Naive thymus-derived CD4-positive, alpha-beta T cell (primary cell): ENCODE data around the gene VANGL1. TPM values are rescaled to one million over a fixed set of nuclear protein-coding genes. Genes with fewer than 3 reads are reported as not detected.

Source experiments
- ATAC-seq: fragments of 150-1000 bp; cut with Tn5 transposase; 2 replicates; pipeline ENCODE4 v1.10.0; 2021; ENCODE audit warnings: mild to moderate bottlenecking, moderate library complexity
- CTCF ChIA-PET: fragments of 350-600 bp; sonication (Branson Sonifier 250); formaldehyde crosslinking; loops from one replicate; lab custom pipeline; 2021; ENCODE audit warnings: antibody characterized with exemption; lab: Charles Lee
- POLR2A ChIA-PET: fragments of 350-600 bp; sonication (Branson Sonifier 250); formaldehyde crosslinking; loops from one replicate; lab custom pipeline; 2021; ENCODE audit warnings: antibody characterized with exemption, inconsistent platforms; lab: Charles Lee
- DNase-seq, 9 donors: peaks; one replicate each; pipeline versions ENCODE4 v3.0.0 to v3.0.0-alpha.2; 2020 to 2022; ENCODE audit warnings: mixed read lengths in 1 of 9
- H3K27ac ChIP-seq: one replicate; pipeline ENCODE4 v1.7.0; 2013; ENCODE audit warnings: mild to moderate bottlenecking, low read depth, low read length, moderate library complexity
- H3K27me3 ChIP-seq, 2 donors: one replicate each; pipeline ENCODE4 v1.7.0; 2013; ENCODE audit warnings: low read length in 2 of 2, mild to moderate bottlenecking in 2 of 2, moderate library complexity in 2 of 2; ENCODE audit not compliant: control insufficient read depth in 2 of 2, insufficient read depth in 2 of 2
- H3K36me3 ChIP-seq, 3 experiments: 1 replicate in 2 of 3; 2 replicates in 1 of 3; pipeline ENCODE4 v1.7.0; 2013; ENCODE audit warnings: low read length in 3 of 3, mild to moderate bottlenecking in 3 of 3, moderate library complexity in 1 of 3; ENCODE audit not compliant: insufficient read depth in 3 of 3, control insufficient read depth in 2 of 3
- H3K4me1 ChIP-seq, 2 donors: one replicate each; pipeline ENCODE4 v1.7.0; 2013; ENCODE audit warnings: low read length in 2 of 2, mild to moderate bottlenecking in 2 of 2, moderate library complexity in 1 of 2; ENCODE audit not compliant: control insufficient read depth in 2 of 2, insufficient read depth in 2 of 2
- H3K4me3 ChIP-seq: 2 replicates; pipeline ENCODE4 v1.7.0; 2013; ENCODE audit warnings: mild to moderate bottlenecking, low read length
- H3K9me3 ChIP-seq, 3 experiments: 1 replicate in 2 of 3; 2 replicates in 1 of 3; pipeline ENCODE4 v1.7.0; 2013; ENCODE audit warnings: low read length in 3 of 3; ENCODE audit not compliant: control insufficient read depth in 2 of 3
- H3K27ac Mint-ChIP-seq, 9 donors: one replicate each; pipeline ENCODE4 v1.8.0; 2020 to 2022; ENCODE audit warnings: mixed read lengths in 9 of 9, mild to moderate bottlenecking in 8 of 9, moderate library complexity in 5 of 9, inconsistent platforms in 2 of 9
- H3K27me3 Mint-ChIP-seq, 5 donors: one replicate each; pipeline ENCODE4 v1.8.0; 2021 to 2022; ENCODE audit warnings: mixed read lengths in 5 of 5, mild to moderate bottlenecking in 1 of 5
- H3K36me3 Mint-ChIP-seq, 5 donors: one replicate each; pipeline ENCODE4 v1.8.0; 2020 to 2022; ENCODE audit warnings: mixed read lengths in 5 of 5, mild to moderate bottlenecking in 3 of 5, inconsistent platforms in 1 of 5
- H3K4me1 Mint-ChIP-seq, 7 donors: one replicate each; pipeline ENCODE4 v1.8.0; 2020 to 2022; ENCODE audit warnings: mixed read lengths in 7 of 7, mild to moderate bottlenecking in 3 of 7, inconsistent platforms in 1 of 7
- H3K4me3 Mint-ChIP-seq, 10 donors: one replicate each; pipeline ENCODE4 v1.8.0; 2020 to 2022; ENCODE audit warnings: mild to moderate bottlenecking in 10 of 10, mixed read lengths in 10 of 10, moderate library complexity in 6 of 10, inconsistent platforms in 2 of 10
- H3K9me3 Mint-ChIP-seq, 11 donors: one replicate each; pipeline ENCODE4 v1.8.0; 2020 to 2022; ENCODE audit warnings: mixed read lengths in 11 of 11, mild to moderate bottlenecking in 4 of 11, inconsistent platforms in 1 of 11, moderate library complexity in 1 of 11
- intact Hi-C, 2 donors: fragments of 100-400 bp; cut with micrococcal nuclease; formaldehyde crosslinking; loops; one replicate each; pipeline ENCODE4 v1.15.1; 2023
- polyA plus RNA-seq, 2 donors: library from polyadenylated mRNA; unstranded; fragments of 300-500 nt; fragmentation: Illumina TruSeq; gene quantifications; one replicate each; pipeline ENCODE4 v1.2.3, GENCODE V29; 2021
- total RNA-seq, 6 experiments: library from RNA in 5 of 6; stranded (reverse) in 5 of 6; gene quantifications; 1 replicate in 5 of 6; 2 replicates in 1 of 6; pipeline ENCODE4 v1.2.3 and lab custom pipeline; 2021 to 2026

The VANGL1 gene
- total and polyA plus RNA-seq, 7 experiments from 2014 or later = 0.54 to 13.3 (median 1.5) TPM

- Mint-ChIP-seq H3K9me3 (no peaks in the 10 kb centered on the region), H3K27ac (no peak overlapping the region), H3K27me3 (peaks cover 9 to 28% (median 21%) of the 10 kb centered on the region in 5 donors), H3K4me1 (no peaks in the 10 kb centered on the region), H3K4me3 (no peak overlapping the region), H3K36me3 (no peaks in the 10 kb centered on the region)
- ChIA-PET CTCF (no interaction called here), POLR2A (no interaction called here)
- DNase-seq (no peak), ATAC-seq (no peak)
- H3K4me1 ChIP-seq = no peaks in the 10 kb centered on the region
- intact Hi-C loops = no loop called here
- H3K4me3 ChIP-seq = no peak overlapping the region
- no peak overlapping the region for H3K27ac ChIP-seq
- H3K9me3 ChIP-seq = no peaks in the 10 kb centered on the region
- H3K27me3 ChIP-seq = no peaks in the 10 kb centered on the region
- H3K36me3 ChIP-seq = no peaks in the 10 kb centered on the region
Observed at GRCh38 chr1:115705085-115705951, 63.5 kb downstream of the VANGL1 start.

- Mint-ChIP-seq H3K4me3 (no peak overlapping the region), H3K27me3 (peaks cover 11 to 25% (median 24%) of the 10 kb centered on the region in 5 donors), H3K27ac (no peak overlapping the region), H3K9me3 (no peaks in the 10 kb centered on the region), H3K4me1 (no peaks in the 10 kb centered on the region), H3K36me3 (no peaks in the 10 kb centered on the region)
- CTCF ChIA-PET = no interaction called here
- Histone ChIP-seq H3K9me3 (no peaks in the 10 kb centered on the region), H3K4me3 (no peak overlapping the region), H3K4me1 (no peaks in the 10 kb centered on the region), H3K36me3 (no peaks in the 10 kb centered on the region), H3K27me3 (no peaks in the 10 kb centered on the region), H3K27ac (no peak overlapping the region)
- intact Hi-C loops = loop anchor here (1.0 to 2.0 kb wide), 2 partner anchors 97 to 98 kb away; no protein-coding TSS in a partner anchor
- DNase-seq (no peak), ATAC-seq (no peak)
- POLR2A ChIA-PET = no interaction called here
Observed at GRCh38 chr1:115705963-115706362, 64.2 kb downstream of the VANGL1 start.

- Mint-ChIP-seq H3K36me3 (no peaks in the 10 kb centered on the region), H3K4me3 (no peak overlapping the region), H3K9me3 (no peaks in the 10 kb centered on the region), H3K27ac (no peak overlapping the region), H3K4me1 (no peaks in the 10 kb centered on the region), H3K27me3 (peaks cover 11 to 25% (median 23%) of the 10 kb centered on the region in 5 donors)
- H3K9me3 ChIP-seq = no peaks in the 10 kb centered on the region
- H3K36me3 ChIP-seq = no peaks in the 10 kb centered on the region
- intact Hi-C loops = loop anchor here (1.0 to 2.0 kb wide), 2 partner anchors 98 to 99 kb away; no protein-coding TSS in a partner anchor
- no peaks in the 10 kb centered on the region for H3K27me3 ChIP-seq
- ATAC-seq (no peak), DNase-seq (peak in 3 of 9 donors; percentile 4 to 32 (median 12))
- POLR2A ChIA-PET = no interaction called here
- H3K27ac ChIP-seq = no peak overlapping the region
- H3K4me3 ChIP-seq = no peak overlapping the region
- H3K4me1 ChIP-seq = no peaks in the 10 kb centered on the region
- CTCF ChIA-PET = no interaction called here
Observed at GRCh38 chr1:115706587-115707425, 65.0 kb downstream of the VANGL1 start.

GRCh38 chr1:115710859-115711624, 69.3 kb downstream of the VANGL1 start:
- Histone ChIP-seq H3K4me1 (no peaks in the 10 kb centered on the region), H3K36me3 (no peaks in the 10 kb centered on the region), H3K9me3 (no peaks in the 10 kb centered on the region), H3K27ac (no peak overlapping the region), H3K4me3 (no peak overlapping the region), H3K27me3 (no peaks in the 10 kb centered on the region)
- intact Hi-C loops = no loop called here
- Mint-ChIP-seq H3K9me3 (no peaks in the 10 kb centered on the region), H3K27me3 (peaks cover 11 to 31% (median 25%) of the 10 kb centered on the region in 5 donors), H3K27ac (no peak overlapping the region), H3K4me1 (no peaks in the 10 kb centered on the region), H3K36me3 (no peaks in the 10 kb centered on the region), H3K4me3 (no peak overlapping the region)
- ATAC-seq (no peak), DNase-seq (no peak)
- CTCF ChIA-PET = no interaction called here
- POLR2A ChIA-PET = no interaction called here

GRCh38 chr1:115712911-115713609, 71.3 kb downstream of the VANGL1 start:
- no peaks in the 10 kb centered on the region for H3K4me1 ChIP-seq
- intact Hi-C loops = no loop called here
- no peak overlapping the region for H3K27ac ChIP-seq
- Mint-ChIP-seq H3K4me1 (no peaks in the 10 kb centered on the region), H3K27me3 (peaks cover 11 to 33% (median 28%) of the 10 kb centered on the region in 5 donors), H3K27ac (no peak overlapping the region), H3K36me3 (no peaks in the 10 kb centered on the region), H3K4me3 (no peak overlapping the region), H3K9me3 (no peaks in the 10 kb centered on the region)
- H3K36me3 ChIP-seq = no peaks in the 10 kb centered on the region
- POLR2A ChIA-PET = no interaction called here
- H3K9me3 ChIP-seq = no peaks in the 10 kb centered on the region
- CTCF ChIA-PET = no interaction called here
- H3K27me3 ChIP-seq = no peaks in the 10 kb centered on the region
- no peak for DNase-seq
- no peak for ATAC-seq
- H3K4me3 ChIP-seq = no peak overlapping the region

GRCh38 chr1:115713906-115714305, 72.1 kb downstream of the VANGL1 start:
- POLR2A ChIA-PET = no interaction called here
- Histone ChIP-seq H3K9me3 (no peaks in the 10 kb centered on the region), H3K27ac (no peak overlapping the region), H3K27me3 (no peaks in the 10 kb centered on the region), H3K36me3 (no peaks in the 10 kb centered on the region), H3K4me1 (no peaks in the 10 kb centered on the region), H3K4me3 (no peak overlapping the region)
- Mint-ChIP-seq H3K9me3 (no peaks in the 10 kb centered on the region), H3K36me3 (no peaks in the 10 kb centered on the region), H3K27me3 (peaks cover 11 to 34% (median 32%) of the 10 kb centered on the region in 5 donors), H3K4me3 (no peak overlapping the region), H3K4me1 (no peaks in the 10 kb centered on the region), H3K27ac (no peak overlapping the region)
- CTCF ChIA-PET = no interaction called here
- DNase-seq (no peak), ATAC-seq (peak; percentile 24)
- intact Hi-C loops = no loop called here
